ENCODE measurements around the gene PSME4. TPM values are rescaled to one million over a fixed set of nuclear protein-coding genes. Genes with fewer than 3 reads are reported as not detected.

The PSME4 gene
- total and polyA plus RNA-seq, 2 donors (not counting 1 experiment from before 2014, with no cell fraction given): 34.5 to 61.9 TPM

- no peaks in the 10 kb centered on the region for H3K4me1 Mint-ChIP-seq
- TF ChIP-seq CTCF (IDR thresholded peaks at IDR 0.05) (no peak), EZH2 (IDR thresholded peaks at IDR 0.05; ENCODE audit: borderline replicate concordance, insufficient read depth, low read depth, low read length, poor library complexity, severe bottlenecking) (no peak)
- DNase-seq: no peak
- H3K27me3 ChIP-seq (replicated peaks in 1 of 4; ENCODE audit: control extremely low read depth in 1 of 4, control insufficient read depth in 3 of 4, insufficient read depth in 4 of 4, low read length in 3 of 4): no peaks in the 10 kb centered on the region
- no peak overlapping the region for H3K9ac ChIP-seq (ENCODE audit: low read length)
- POLR2A ChIA-PET: no interaction called here
- no peak overlapping the region for H3K27ac Mint-ChIP-seq
- H3K27ac ChIP-seq (ENCODE audit: low read length in 2 of 2): no peak overlapping the region
- H2AFZ ChIP-seq (ENCODE audit: insufficient read depth, low read depth, low read length, poor library complexity, severe bottlenecking): no peak overlapping the region
- H3K4me3 ChIP-seq (ENCODE audit: control extremely low read depth in 1 of 5, extremely low read depth in 1 of 5, insufficient read depth in 1 of 5, low read depth in 2 of 5, low read length in 4 of 5): no peak overlapping the region
- CTCF ChIA-PET: no interaction called here
- no peaks in the 10 kb centered on the region for H3K9me3 ChIP-seq (ENCODE audit: control extremely low read depth in 1 of 3, control insufficient read depth in 2 of 3, insufficient read depth in 1 of 3, low read length in 2 of 3)
- H3K9me3 Mint-ChIP-seq (ENCODE audit: insufficient read depth): no peaks in the 10 kb centered on the region
- peaks cover 9 to 63% of the 10 kb centered on the region in 2 experiments for H3K36me3 ChIP-seq (replicated peaks in 1 of 2; ENCODE audit: control extremely low read depth in 1 of 2, control insufficient read depth in 1 of 2, extremely low read depth in 1 of 2, insufficient read depth in 2 of 2, low read length in 1 of 2)
- no peak overlapping the region for H3K4me3 Mint-ChIP-seq
- 95% methylated on average over 4 of the region's 7 CpGs for whole genome bisulfite sequencing (ENCODE audit: insufficient coverage)
- H3K27me3 Mint-ChIP-seq: no peaks in the 10 kb centered on the region
- H3K79me2 ChIP-seq (ENCODE audit: control insufficient read depth, insufficient read depth, low read length): no peaks in the 10 kb centered on the region
- ATAC-seq (ENCODE audit: low read depth): no peak
- H3K4me1 ChIP-seq (ENCODE audit: control insufficient read depth in 2 of 2, insufficient read depth in 2 of 2, low read length in 2 of 2): no peaks in the 10 kb centered on the region
- no peaks in the 10 kb centered on the region for H4K20me1 ChIP-seq (ENCODE audit: control insufficient read depth, insufficient read depth, low read length, poor library complexity, severe bottlenecking)
- intact Hi-C loops (cut with micrococcal nuclease): no loop called here
- no peak overlapping the region for H3K4me2 ChIP-seq (replicated peaks; ENCODE audit: low read depth, low read length, poor library complexity, severe bottlenecking)
Observed at GRCh38 chr2:53874401-53874950, 96.3 kb downstream of the PSME4 start.

GRCh38 chr2:53867773-53868172 is 103.0 kb downstream of the PSME4 start:
- H3K79me2 ChIP-seq (ENCODE audit: control insufficient read depth, insufficient read depth, low read length): no peaks in the 10 kb centered on the region
- H3K27ac Mint-ChIP-seq: no peak overlapping the region
- POLR2A ChIA-PET: no interaction called here
- no peak overlapping the region for H3K9ac ChIP-seq (ENCODE audit: low read length)
- H3K27me3 ChIP-seq (replicated peaks in 1 of 4; ENCODE audit: control extremely low read depth in 1 of 4, control insufficient read depth in 3 of 4, insufficient read depth in 4 of 4, low read length in 3 of 4): no peaks in the 10 kb centered on the region
- no peak overlapping the region for H3K27ac ChIP-seq (ENCODE audit: low read length in 2 of 2)
- H3K9me3 Mint-ChIP-seq (ENCODE audit: insufficient read depth): no peaks in the 10 kb centered on the region
- ATAC-seq (ENCODE audit: low read depth) (no peak), DNase-seq (no peak)
- CTCF ChIA-PET: no interaction called here
- no peaks in the 10 kb centered on the region for H3K4me1 ChIP-seq (ENCODE audit: control insufficient read depth in 2 of 2, insufficient read depth in 2 of 2, low read length in 2 of 2)
- H3K36me3 ChIP-seq (replicated peaks in 1 of 2; ENCODE audit: control extremely low read depth in 1 of 2, control insufficient read depth in 1 of 2, extremely low read depth in 1 of 2, insufficient read depth in 2 of 2, low read length in 1 of 2): peaks cover 9 to 46% of the 10 kb centered on the region in 2 experiments
- H3K4me2 ChIP-seq (replicated peaks; ENCODE audit: low read depth, low read length, poor library complexity, severe bottlenecking): no peak overlapping the region
- TF ChIP-seq EZH2 (IDR thresholded peaks at IDR 0.05; ENCODE audit: borderline replicate concordance, insufficient read depth, low read depth, low read length, poor library complexity, severe bottlenecking): no peak
- no peak for TF ChIP-seq CTCF (IDR thresholded peaks at IDR 0.05)
- H3K9me3 ChIP-seq (ENCODE audit: control extremely low read depth in 1 of 3, control insufficient read depth in 2 of 3, insufficient read depth in 1 of 3, low read length in 2 of 3): no peaks in the 10 kb centered on the region
- H4K20me1 ChIP-seq (ENCODE audit: control insufficient read depth, insufficient read depth, low read length, poor library complexity, severe bottlenecking): no peaks in the 10 kb centered on the region
- H2AFZ ChIP-seq (ENCODE audit: insufficient read depth, low read depth, low read length, poor library complexity, severe bottlenecking): no peak overlapping the region
- whole genome bisulfite sequencing (ENCODE audit: insufficient coverage): no CpG with 5 or more reads among the region's 2 CpGs
- no peaks in the 10 kb centered on the region for H3K4me1 Mint-ChIP-seq
- H3K4me3 ChIP-seq (ENCODE audit: control extremely low read depth in 1 of 5, extremely low read depth in 1 of 5, insufficient read depth in 1 of 5, low read depth in 2 of 5, low read length in 4 of 5): no peak overlapping the region
- no peak overlapping the region for H3K4me3 Mint-ChIP-seq
- intact Hi-C loops (cut with micrococcal nuclease): no loop called here
- no peaks in the 10 kb centered on the region for H3K27me3 Mint-ChIP-seq
